ENCODE data around the gene FGFBP3. TPM values are rescaled to one million over a fixed set of nuclear protein-coding genes. Genes with fewer than 3 reads are reported as not detected.
A peak's percentile ranks its signal among the peaks of the same experiment; 100 is the strongest.
"Not testable (repeated sequence)": the region's sequence is repeated elsewhere in the genome, so short reads cannot be mapped to it uniquely, and the experiment has no call there.

Gene FGFBP3
- total and polyA plus RNA-seq, 2 donors (not counting 1 experiment from before 2014, with no cell fraction given), result 0.58 to 3.4 TPM

DNA sequence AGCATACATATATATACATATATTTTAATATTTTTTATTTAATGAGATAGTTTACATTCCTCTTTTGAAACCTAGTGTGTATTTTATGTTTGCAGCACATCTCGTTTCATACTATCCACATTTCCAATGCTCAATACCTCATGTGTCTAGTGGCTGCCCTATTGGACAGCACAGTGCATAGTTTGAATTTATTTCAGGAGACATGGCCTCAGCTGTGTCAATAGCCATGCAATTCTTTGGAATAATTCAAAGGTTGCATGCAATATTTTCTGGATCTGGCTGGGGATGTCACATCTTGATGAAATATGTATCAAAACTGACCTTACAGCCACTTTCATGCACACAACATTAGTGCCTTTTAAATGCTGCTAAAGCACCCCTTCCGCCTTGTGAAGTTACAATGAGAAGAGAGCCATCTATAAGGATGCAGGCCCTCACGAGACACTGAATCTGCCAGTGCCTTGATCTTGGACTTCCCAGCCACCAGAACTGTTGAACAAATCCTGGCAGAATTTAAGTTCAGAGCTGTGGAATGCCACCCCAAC, 13.0 kb downstream of the FGFBP3 start:
- Mint-ChIP-seq H3K27me3 (peaks cover 20% of the 10 kb centered on the region), H3K4me1 (no peaks in the 10 kb centered on the region), H3K4me3 (no peak overlapping the region), H3K27ac (no peak overlapping the region), H3K9me3 (ENCODE audit: insufficient read depth) (no peaks in the 10 kb centered on the region)
- Histone ChIP-seq H2AFZ (ENCODE audit: insufficient read depth, low read depth, low read length, poor library complexity, severe bottlenecking) (no peak overlapping the region), H3K4me2 (replicated peaks; ENCODE audit: low read depth, low read length, poor library complexity, severe bottlenecking) (no peak overlapping the region), H3K9ac (ENCODE audit: low read length) (no peak overlapping the region), H3K4me1 (ENCODE audit: control insufficient read depth in 2 of 2, insufficient read depth in 2 of 2, low read length in 2 of 2) (no peaks in the 10 kb centered on the region), H3K4me3 (ENCODE audit: control extremely low read depth in 1 of 5, extremely low read depth in 1 of 5, insufficient read depth in 1 of 5, low read depth in 2 of 5, low read length in 4 of 5) (no peak overlapping the region), H4K20me1 (ENCODE audit: control insufficient read depth, insufficient read depth, low read length, poor library complexity, severe bottlenecking) (no peaks in the 10 kb centered on the region), H3K9me3 (ENCODE audit: control extremely low read depth in 1 of 3, control insufficient read depth in 2 of 3, insufficient read depth in 1 of 3, low read length in 2 of 3) (no peaks in the 10 kb centered on the region), H3K27me3 (replicated peaks in 1 of 4; ENCODE audit: control extremely low read depth in 1 of 4, control insufficient read depth in 3 of 4, insufficient read depth in 4 of 4, low read length in 3 of 4) (no peaks in the 10 kb centered on the region), H3K27ac (ENCODE audit: low read length in 2 of 2) (no peak overlapping the region), H3K36me3 (replicated peaks in 1 of 2; ENCODE audit: control extremely low read depth in 1 of 2, control insufficient read depth in 1 of 2, extremely low read depth in 1 of 2, insufficient read depth in 2 of 2, low read length in 1 of 2) (no peaks in the 10 kb centered on the region), H3K79me2 (ENCODE audit: control insufficient read depth, insufficient read depth, low read length) (no peaks in the 10 kb centered on the region)
- ChIA-PET CTCF (interaction anchor here (0.6 kb wide), 1 partner anchor 67 kb away, joined by 3 read pairs; no protein-coding TSS in a partner anchor), POLR2A (no interaction called here)
- WGBS (ENCODE audit: insufficient coverage), result 100% methylated on average over 2 of the region's 3 CpGs
- no peak for ATAC-seq (ENCODE audit: low read depth)
- DNase-seq, result no peak
- TF ChIP-seq EZH2 (IDR thresholded peaks at IDR 0.05; ENCODE audit: borderline replicate concordance, insufficient read depth, low read depth, low read length, poor library complexity, severe bottlenecking), result no peak
- TF ChIP-seq, protein P1, sequence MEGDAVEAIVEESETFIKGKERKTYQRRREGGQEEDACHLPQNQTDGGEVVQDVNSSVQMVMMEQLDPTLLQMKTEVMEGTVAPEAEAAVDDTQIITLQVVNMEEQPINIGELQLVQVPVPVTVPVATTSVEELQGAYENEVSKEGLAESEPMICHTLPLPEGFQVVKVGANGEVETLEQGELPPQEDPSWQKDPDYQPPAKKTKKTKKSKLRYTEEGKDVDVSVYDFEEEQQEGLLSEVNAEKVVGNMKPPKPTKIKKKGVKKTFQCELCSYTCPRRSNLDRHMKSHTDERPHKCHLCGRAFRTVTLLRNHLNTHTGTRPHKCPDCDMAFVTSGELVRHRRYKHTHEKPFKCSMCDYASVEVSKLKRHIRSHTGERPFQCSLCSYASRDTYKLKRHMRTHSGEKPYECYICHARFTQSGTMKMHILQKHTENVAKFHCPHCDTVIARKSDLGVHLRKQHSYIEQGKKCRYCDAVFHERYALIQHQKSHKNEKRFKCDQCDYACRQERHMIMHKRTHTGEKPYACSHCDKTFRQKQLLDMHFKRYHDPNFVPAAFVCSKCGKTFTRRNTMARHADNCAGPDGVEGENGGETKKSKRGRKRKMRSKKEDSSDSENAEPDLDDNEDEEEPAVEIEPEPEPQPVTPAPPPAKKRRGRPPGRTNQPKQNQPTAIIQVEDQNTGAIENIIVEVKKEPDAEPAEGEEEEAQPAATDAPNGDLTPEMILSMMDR (IDR thresholded peaks at IDR 0.05), result no peak
- intact Hi-C loops (cut with micrococcal nuclease), result no loop called here

- POLR2A ChIA-PET; H3K4me3 Mint-ChIP-seq; H3K36me3 ChIP-seq (replicated peaks in 1 of 2; ENCODE audit: control extremely low read depth in 1 of 2, control insufficient read depth in 1 of 2, extremely low read depth in 1 of 2, insufficient read depth in 2 of 2, low read length in 1 of 2); H3K27ac Mint-ChIP-seq; H3K4me2 ChIP-seq (replicated peaks; ENCODE audit: low read depth, low read length, poor library complexity, severe bottlenecking); H3K27me3 ChIP-seq (replicated peaks in 1 of 4; ENCODE audit: control extremely low read depth in 1 of 4, control insufficient read depth in 3 of 4, insufficient read depth in 4 of 4, low read length in 3 of 4); H3K4me1 Mint-ChIP-seq; H3K27ac ChIP-seq (ENCODE audit: low read length in 2 of 2); H3K9ac ChIP-seq (ENCODE audit: low read length); ATAC-seq (ENCODE audit: low read depth); H3K4me3 ChIP-seq (ENCODE audit: control extremely low read depth in 1 of 5, extremely low read depth in 1 of 5, insufficient read depth in 1 of 5, low read depth in 2 of 5, low read length in 4 of 5); CTCF ChIA-PET; H3K9me3 ChIP-seq (ENCODE audit: control extremely low read depth in 1 of 3, control insufficient read depth in 2 of 3, insufficient read depth in 1 of 3, low read length in 2 of 3); H3K4me1 ChIP-seq (ENCODE audit: control insufficient read depth in 2 of 2, insufficient read depth in 2 of 2, low read length in 2 of 2); H4K20me1 ChIP-seq (ENCODE audit: control insufficient read depth, insufficient read depth, low read length, poor library complexity, severe bottlenecking); intact Hi-C loops (cut with micrococcal nuclease); H3K79me2 ChIP-seq (ENCODE audit: control insufficient read depth, insufficient read depth, low read length); H3K9me3 Mint-ChIP-seq (ENCODE audit: insufficient read depth); H2AFZ ChIP-seq (ENCODE audit: insufficient read depth, low read depth, low read length, poor library complexity, severe bottlenecking): not testable (repeated sequence)
- DNase-seq, result peak; percentile 30
- 91% methylated on average over 9 of the region's 14 CpGs for WGBS (ENCODE audit: insufficient coverage)
- peaks cover 35% of the 10 kb centered on the region for H3K27me3 Mint-ChIP-seq
These were observed 15.0 kb downstream of the FGFBP3 start for GRCh38 chr10:91894261-91894685.
